ENCODE measurements around the gene E2F1. TPM values are rescaled to one million over a fixed set of nuclear protein-coding genes. Genes with fewer than 3 reads are reported as not detected.

Gene E2F1
- total and polyA plus RNA-seq, 4 donors: 0.10 to 11.0 (median 0.88) TPM

GRCh38 chr20:33650111-33650752 lies 36.0 kb downstream of the E2F1 start:
- H3K9ac ChIP-seq (ENCODE audit: low read depth in 1 of 2, low read length in 2 of 2): no peak overlapping the region
- H3K27me3 ChIP-seq (ENCODE audit: control insufficient read depth in 4 of 4, insufficient read depth in 4 of 4, low read length in 3 of 4): no peaks in the 10 kb centered on the region
- H3K27ac ChIP-seq (ENCODE audit: low read depth in 1 of 2, low read length in 2 of 2): no peak overlapping the region
- 89% methylated on average over 11 of the region's 11 CpGs for WGBS
- no peak for DNase-seq (ENCODE audit: low spot score)
- H3K9me3 ChIP-seq (ENCODE audit: control insufficient read depth in 4 of 4, low read length in 3 of 4): no peaks in the 10 kb centered on the region
- H3K4me1 ChIP-seq (ENCODE audit: control insufficient read depth in 4 of 4, insufficient read depth in 4 of 4, low read length in 3 of 4): peaks cover 0 to 36% (median 28%) of the 10 kb centered on the region in 4 donors
- TF ChIP-seq, protein P1, sequence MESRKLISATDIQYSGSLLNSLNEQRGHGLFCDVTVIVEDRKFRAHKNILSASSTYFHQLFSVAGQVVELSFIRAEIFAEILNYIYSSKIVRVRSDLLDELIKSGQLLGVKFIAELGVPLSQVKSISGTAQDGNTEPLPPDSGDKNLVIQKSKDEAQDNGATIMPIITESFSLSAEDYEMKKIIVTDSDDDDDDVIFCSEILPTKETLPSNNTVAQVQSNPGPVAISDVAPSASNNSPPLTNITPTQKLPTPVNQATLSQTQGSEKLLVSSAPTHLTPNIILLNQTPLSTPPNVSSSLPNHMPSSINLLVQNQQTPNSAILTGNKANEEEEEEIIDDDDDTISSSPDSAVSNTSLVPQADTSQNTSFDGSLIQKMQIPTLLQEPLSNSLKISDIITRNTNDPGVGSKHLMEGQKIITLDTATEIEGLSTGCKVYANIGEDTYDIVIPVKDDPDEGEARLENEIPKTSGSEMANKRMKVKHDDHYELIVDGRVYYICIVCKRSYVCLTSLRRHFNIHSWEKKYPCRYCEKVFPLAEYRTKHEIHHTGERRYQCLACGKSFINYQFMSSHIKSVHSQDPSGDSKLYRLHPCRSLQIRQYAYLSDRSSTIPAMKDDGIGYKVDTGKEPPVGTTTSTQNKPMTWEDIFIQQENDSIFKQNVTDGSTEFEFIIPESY (IDR thresholded peaks at IDR 0.05): no peak
- TF ChIP-seq, protein P2, sequence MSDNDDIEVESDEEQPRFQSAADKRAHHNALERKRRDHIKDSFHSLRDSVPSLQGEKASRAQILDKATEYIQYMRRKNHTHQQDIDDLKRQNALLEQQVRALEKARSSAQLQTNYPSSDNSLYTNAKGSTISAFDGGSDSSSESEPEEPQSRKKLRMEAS (IDR thresholded peaks at IDR 0.05): no peak
- TF ChIP-seq TAF1 (conservative IDR thresholded peaks at IDR 0.05) (no peak), HNF4G (IDR thresholded peaks at IDR 0.05) (no peak), REST (IDR thresholded peaks at IDR 0.05) (no peak)
- H3K4me3 ChIP-seq (ENCODE audit: low read depth in 1 of 3, low read length in 3 of 3): no peak overlapping the region
- peaks cover 0 to 4% (median 2%) of the 10 kb centered on the region in 4 donors for H3K36me3 ChIP-seq (ENCODE audit: control insufficient read depth in 4 of 4, insufficient read depth in 3 of 4, low read depth in 1 of 4, low read length in 3 of 4)

DNA sequence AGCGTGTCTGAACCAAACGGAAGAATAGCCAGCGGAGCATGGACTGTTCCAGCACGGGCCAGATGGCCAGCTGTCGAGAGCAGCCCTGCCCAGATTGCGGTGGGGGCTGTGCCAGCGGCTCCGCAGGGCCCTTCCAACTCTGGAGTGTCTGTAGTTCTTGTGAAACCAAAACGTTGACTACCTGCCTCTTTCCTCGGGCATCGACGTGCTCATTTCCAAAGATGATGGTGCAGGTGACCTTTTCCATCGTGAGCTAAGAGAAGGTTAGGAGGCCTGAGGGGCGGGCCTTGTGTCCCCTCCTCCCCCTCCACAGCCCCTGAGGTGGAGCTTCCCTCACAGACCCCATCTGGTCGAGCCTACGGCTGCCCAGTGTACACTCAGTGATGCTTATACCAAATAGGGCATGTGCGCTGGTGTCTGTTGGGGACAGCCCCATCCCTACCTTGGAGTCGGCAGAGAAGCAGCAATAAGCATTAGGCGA lies 36.9 kb downstream of the E2F1 start:
- WGBS: 88% methylated on average over 19 of the region's 19 CpGs
- TF ChIP-seq REST (IDR thresholded peaks at IDR 0.05) (no peak), RAD21 (IDR thresholded peaks at IDR 0.05) (no peak), FOXA2 (IDR thresholded peaks at IDR 0.05) (no peak), ATF3 (IDR thresholded peaks at IDR 0.05) (no peak)
- H3K9me3 ChIP-seq (ENCODE audit: control insufficient read depth in 4 of 4, low read length in 3 of 4): no peaks in the 10 kb centered on the region
- no peak overlapping the region for H3K4me3 ChIP-seq (ENCODE audit: low read depth in 1 of 3, low read length in 3 of 3)
- no peaks in the 10 kb centered on the region for H3K27me3 ChIP-seq (ENCODE audit: control insufficient read depth in 4 of 4, insufficient read depth in 4 of 4, low read length in 3 of 4)
- no peak overlapping the region for H3K27ac ChIP-seq (ENCODE audit: low read depth in 1 of 2, low read length in 2 of 2)
- H3K4me1 ChIP-seq (ENCODE audit: control insufficient read depth in 4 of 4, insufficient read depth in 4 of 4, low read length in 3 of 4): peaks cover 0 to 36% (median 30%) of the 10 kb centered on the region in 4 donors
- H3K36me3 ChIP-seq (ENCODE audit: control insufficient read depth in 4 of 4, insufficient read depth in 3 of 4, low read depth in 1 of 4, low read length in 3 of 4): peaks cover 4 to 12% (median 8%) of the 10 kb centered on the region in 4 donors
- no peak overlapping the region for H3K9ac ChIP-seq (ENCODE audit: low read depth in 1 of 2, low read length in 2 of 2)
- DNase-seq (ENCODE audit: low spot score): no peak
